H1 (cell line): ENCODE measurements around the gene STRA8. TPM values are rescaled to one million over a fixed set of nuclear protein-coding genes. Genes with fewer than 3 reads are reported as not detected.

Source experiments
- CTCF ChIA-PET: fragments of 300-600 bp; sonication (Branson Sonifier 250); formaldehyde crosslinking; loops from one replicate; lab custom pipeline; 2021; ENCODE audit not compliant: partially characterized antibody; lab: Charles Lee
- POLR2A ChIA-PET: fragments of 300-600 bp; sonication (Branson Sonifier 250); formaldehyde crosslinking; loops from one replicate; lab custom pipeline; 2021; ENCODE audit warnings: inconsistent platforms; ENCODE audit not compliant: partially characterized antibody; lab: Charles Lee
- DNase-seq, 2 experiments: peaks; one replicate each; pipeline versions ENCODE4 v3.0.0 to v3.0.0-alpha.2; 2010 to 2022; ENCODE audit warnings: low spot score in 2 of 2, low read depth in 1 of 2, mixed read lengths in 1 of 2
- FAIRE-seq: peaks from 2 replicates; lab custom pipeline; 2011; peaks lifted over from hg19 to GRCh38; lab: Jason Lieb, UNC
- H2AFZ ChIP-seq: 2 replicates; pipeline ENCODE4 v1.8.1; 2012; ENCODE audit warnings: low read length, inconsistent platforms
- H2AK5ac ChIP-seq: 2 replicates; pipeline ENCODE4 v1.6.1; 2013; ENCODE audit warnings: low read depth, low read length
- H2BK120ac ChIP-seq: replicated peaks from 2 replicates; pipeline ENCODE3; 2013; ENCODE audit warnings: low read depth, low read length, inconsistent platforms
- H2BK12ac ChIP-seq: 2 replicates; pipeline ENCODE4 v1.6.1; 2013; ENCODE audit warnings: low read depth, low read length
- H2BK15ac ChIP-seq: 2 replicates; pipeline ENCODE4 v1.6.1; 2013; ENCODE audit warnings: low read length
- H2BK20ac ChIP-seq: 2 replicates; pipeline ENCODE4 v1.6.1; 2013; ENCODE audit warnings: low read length
- H2BK5ac ChIP-seq: 2 replicates; pipeline ENCODE4 v1.6.1; 2013; ENCODE audit warnings: low read depth, low read length
- H3K14ac ChIP-seq: 2 replicates; pipeline ENCODE4 v1.6.1; 2013; ENCODE audit warnings: inconsistent platforms; ENCODE audit not compliant: insufficient read length
- H3K18ac ChIP-seq: 2 replicates; pipeline ENCODE4 v1.6.1; 2013; ENCODE audit warnings: low read length; ENCODE audit errors: extremely low read depth
- H3K23ac ChIP-seq: 2 replicates; pipeline ENCODE4 v1.6.1; 2013; ENCODE audit warnings: inconsistent platforms; ENCODE audit not compliant: insufficient read length
- H3K23me2 ChIP-seq: 2 replicates; pipeline ENCODE4 v1.6.1; 2013; ENCODE audit warnings: low read depth, low read length
- H3K27ac ChIP-seq: 2 replicates; pipeline ENCODE4 v1.6.1; 2011; ENCODE audit warnings: low read depth, low read length, inconsistent platforms
- H3K27me3 ChIP-seq, 4 experiments: replicated peaks in 1 of 4; 1 replicate in 1 of 4; 2 replicates in 3 of 4; pipeline versions ENCODE4 v1.6.1 to v1.8.1; 2011 to 2013; ENCODE audit warnings: low read length in 3 of 4, mild to moderate bottlenecking in 3 of 4, inconsistent platforms in 2 of 4, mixed read lengths in 2 of 4, moderate library complexity in 1 of 4; ENCODE audit not compliant: control insufficient read depth in 3 of 4, insufficient read depth in 3 of 4; ENCODE audit errors: extremely low read depth in 1 of 4
- H3K36me3 ChIP-seq, 4 experiments: 2 replicates each; pipeline versions ENCODE4 v1.6.1 to v1.8.1; 2011 to 2013; ENCODE audit warnings: mild to moderate bottlenecking in 4 of 4, low read length in 3 of 4, moderate library complexity in 2 of 4, control low read depth in 1 of 4, inconsistent platforms in 1 of 4; ENCODE audit not compliant: insufficient read depth in 4 of 4, control insufficient read depth in 2 of 4
- H3K4ac ChIP-seq: replicated peaks from 2 replicates; pipeline ENCODE3; 2013; ENCODE audit warnings: low read length, low read depth, mixed read lengths, inconsistent platforms; ENCODE audit not compliant: insufficient read length
- H3K4me1 ChIP-seq, 4 experiments: replicated peaks in 1 of 4; 1 replicate in 1 of 4; 2 replicates in 3 of 4; pipeline versions ENCODE4 v1.6.1 to v1.8.1; 2011 to 2013; ENCODE audit warnings: low read length in 3 of 4, inconsistent platforms in 2 of 4, mixed read lengths in 1 of 4; ENCODE audit not compliant: insufficient read depth in 4 of 4, control insufficient read depth in 3 of 4
- H3K4me2 ChIP-seq, 2 experiments: 2 replicates each; pipeline versions ENCODE4 v1.6.1 to v1.8.1; 2011 to 2013; ENCODE audit warnings: low read depth in 2 of 2, low read length in 2 of 2, control low read depth in 1 of 2, inconsistent platforms in 1 of 2, mild to moderate bottlenecking in 1 of 2; ENCODE audit not compliant: insufficient read depth in 1 of 2
- H3K4me3 ChIP-seq, 4 experiments: fragments of 200-600, 300-600 bp in 1 of 4; sonication (generic), shearing (Covaris generic), sonication (Bioruptor Twin) in 1 of 4; 2 replicates each; pipeline versions ENCODE4 v1.5.1 to v1.8.1; 2011 to 2016; ENCODE audit warnings: low read length in 4 of 4, low read depth in 3 of 4, control low read depth in 2 of 4, inconsistent platforms in 2 of 4, mild to moderate bottlenecking in 2 of 4, mixed read lengths in 1 of 4, moderate library complexity in 1 of 4; ENCODE audit not compliant: insufficient read depth in 2 of 4; ENCODE audit errors: extremely low read depth in 1 of 4
- H3K56ac ChIP-seq: replicated peaks from 2 replicates; pipeline ENCODE3; 2013; ENCODE audit warnings: low read depth, mild to moderate bottlenecking, mixed read lengths, low read length, inconsistent platforms; ENCODE audit not compliant: insufficient read length
- H3K79me1 ChIP-seq: 2 replicates; pipeline ENCODE4 v1.6.1; 2013; ENCODE audit warnings: low read depth, low read length, control low read depth
- H3K79me2 ChIP-seq, 2 experiments: 2 replicates each; pipeline versions ENCODE4 v1.6.1 to v1.8.1; 2012 to 2013; ENCODE audit warnings: low read length in 2 of 2, mild to moderate bottlenecking in 2 of 2, inconsistent platforms in 1 of 2; ENCODE audit not compliant: insufficient read depth in 2 of 2, control insufficient read depth in 1 of 2
- H3K9ac ChIP-seq, 4 experiments: replicated peaks in 1 of 4; 1 replicate in 1 of 4; 2 replicates in 3 of 4; pipeline versions ENCODE4 v1.6.1 to v1.8.1; 2011 to 2013; ENCODE audit warnings: low read depth in 3 of 4, low read length in 3 of 4, control low read depth in 2 of 4, mild to moderate bottlenecking in 2 of 4, moderate library complexity in 2 of 4, inconsistent platforms in 1 of 4; ENCODE audit errors: extremely low read depth in 1 of 4
- H3K9me3 ChIP-seq, 2 experiments: 2 replicates each; pipeline versions ENCODE4 v1.6.1 to v1.8.1; 2012 to 2013; ENCODE audit warnings: mild to moderate bottlenecking in 2 of 2, moderate library complexity in 2 of 2, control low read depth in 1 of 2, inconsistent platforms in 1 of 2, low read depth in 1 of 2, low read length in 1 of 2, mixed read lengths in 1 of 2; ENCODE audit not compliant: insufficient read depth in 2 of 2
- H4K20me1 ChIP-seq, 2 experiments: replicated peaks in 1 of 2; 2 replicates each; pipeline versions ENCODE3 to v1.8.1; 2011 to 2013; ENCODE audit warnings: inconsistent platforms in 2 of 2, low read length in 2 of 2, mild to moderate bottlenecking in 1 of 2; ENCODE audit not compliant: insufficient read depth in 2 of 2, control insufficient read depth in 1 of 2
- H4K5ac ChIP-seq: 2 replicates; pipeline ENCODE4 v1.6.1; 2013; ENCODE audit warnings: low read length, low read depth, mixed read lengths, inconsistent platforms; ENCODE audit not compliant: insufficient read length
- H4K8ac ChIP-seq: 2 replicates; pipeline ENCODE4 v1.8.0; 2013; ENCODE audit warnings: mild to moderate bottlenecking, moderate library complexity, low read length, inconsistent platforms; ENCODE audit not compliant: insufficient read depth; ENCODE audit errors: extremely low read depth
- H4K91ac ChIP-seq: replicated peaks from 2 replicates; pipeline ENCODE3; 2013; ENCODE audit warnings: low read length, mixed read lengths, inconsistent platforms; ENCODE audit not compliant: insufficient read length
- HDAC6 ChIP-seq: IDR thresholded peaks from one replicate; pipeline ENCODE4 v1.7.1; 2012; ENCODE audit warnings: low read depth, mild to moderate bottlenecking, inconsistent platforms, low read length, moderate library complexity
- KDM1A ChIP-seq: fragments of 200-600, 300-600 bp; sonication (generic); IDR thresholded peaks from 2 replicates; pipeline ENCODE4 v1.7.1; 2016; ENCODE audit warnings: mild to moderate bottlenecking, low read length, borderline replicate concordance
- NANOG ChIP-seq: IDR thresholded peaks from 2 replicates; pipeline ENCODE4 v1.6.1; 2011; ENCODE audit warnings: low read length, low read depth, mild to moderate bottlenecking, inconsistent platforms; ENCODE audit not compliant: insufficient read depth, poor library complexity, severe bottlenecking
- RXRA ChIP-seq: IDR thresholded peaks from 2 replicates; pipeline ENCODE4 v1.6.1; 2011; ENCODE audit warnings: low read depth, mild to moderate bottlenecking, low read length, moderate library complexity; ENCODE audit not compliant: insufficient read depth
- ZNF274 ChIP-seq: IDR thresholded peaks from 2 replicates; pipeline ENCODE4 v1.7.0; 2012; ENCODE audit warnings: low read length, borderline replicate concordance; ENCODE audit errors: extremely low read depth
- WGBS, 2 experiments: shearing (Covaris generic) in 1 of 2; methylation state at CpG; one replicate each; pipeline versions ENCODE4 v1.1.6 to v1.1.7; 2013 to 2015; ENCODE audit warnings: low lambda C conversion rate in 2 of 2, mixed read lengths in 2 of 2, inconsistent platforms in 1 of 2, low coverage in 1 of 2, missing lambda C conversion rate in 1 of 2; ENCODE audit not compliant: insufficient replicate concordance in 2 of 2, insufficient coverage in 1 of 2, insufficient read length in 1 of 2; ENCODE audit errors: extremely low coverage in 1 of 2, missing lambda C conversion rate in 1 of 2; 5-methylcytosine and 5-hydroxymethylcytosine counted together
- polyA plus RNA-seq, 7 experiments: library from polyadenylated mRNA; depleted of rRNA in 3 of 7; stranded (reverse) in 5 of 7; unstranded in 2 of 7; fragments of >200 nt in 5 of 7; fragments of 200-250 nt in 2 of 7; gene quantifications; 1 replicate in 5 of 7; 2 replicates in 1 of 7; 4 replicates in 1 of 7; pipeline versions ENCODE4 v1.2.1 to v1.2.3, GENCODE V29; 2011 to 2013; ENCODE audit warnings: missing spikeins in 2 of 7, mixed read lengths in 2 of 7
- total RNA-seq: library from RNA; stranded (reverse); fragmentation: NEBNext Ultra II Directional; extraction: Animal tissue kit (Norgen Biotek cat#: 25700); gene quantifications from 2 replicates; pipeline ENCODE4 v1.2.1, GENCODE V29; 2021
- TF ChIP-seq, protein P1 (sequence below): IDR thresholded peaks from 2 replicates; pipeline ENCODE4 v1.6.1; 2012; ENCODE audit warnings: low read length, inconsistent platforms

STRA8 gene
- total and polyA plus RNA-seq, 2 of the 8 experiments (the other 6 are each of a cell fraction or from before 2014, with no cell fraction given): not detected

DNA sequence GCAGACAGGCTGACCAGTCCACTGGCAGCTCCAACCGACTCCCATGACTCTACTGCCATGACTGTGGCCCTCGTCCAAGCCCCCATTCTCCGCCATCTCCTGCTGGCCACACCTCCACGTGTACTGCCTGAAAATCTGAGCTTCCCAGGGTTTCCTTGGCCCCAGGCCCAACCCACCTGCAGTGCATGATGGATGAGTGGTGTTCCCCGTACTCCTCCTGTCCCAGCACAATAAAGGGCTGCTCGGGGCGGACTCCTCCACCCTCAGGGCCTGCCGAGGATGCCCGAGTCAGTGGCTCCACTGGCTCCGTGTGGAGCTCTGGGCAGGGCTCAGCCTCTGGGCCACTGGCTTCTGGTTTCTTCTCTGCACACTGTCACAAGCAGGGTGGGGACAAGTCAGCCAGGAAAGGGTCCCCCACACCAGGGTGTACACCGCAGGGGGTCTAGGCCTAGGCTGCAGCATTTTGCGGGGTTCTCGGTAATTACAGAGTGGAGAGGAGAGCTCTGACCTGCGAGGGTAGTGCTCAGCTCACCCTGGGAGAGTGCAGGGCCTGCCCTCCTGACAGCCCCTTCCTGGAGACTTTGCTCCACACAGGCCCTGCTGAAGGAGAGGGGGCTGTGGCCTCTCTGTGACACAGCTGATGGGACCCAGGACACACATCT lies 37.5 kb upstream of the STRA8 start:
- Histone ChIP-seq H2AFZ (no peak overlapping the region), H3K36me3 (peaks cover 0 to 2% (median 0%) of the 10 kb centered on the region in 4 experiments; a peak in 1 of 8 replicates), H3K23ac (no peak overlapping the region)
- WGBS, 2 experiments: 95% methylated on average over 14 of the region's 14 CpGs; no CpG with 5 or more reads in 1 of the 2 experiments
- TF ChIP-seq HDAC6 (no peak), NANOG (no peak), ZNF274 (no peak), KDM1A (no peak), RXRA (no peak)
- TF ChIP-seq, protein P1, sequence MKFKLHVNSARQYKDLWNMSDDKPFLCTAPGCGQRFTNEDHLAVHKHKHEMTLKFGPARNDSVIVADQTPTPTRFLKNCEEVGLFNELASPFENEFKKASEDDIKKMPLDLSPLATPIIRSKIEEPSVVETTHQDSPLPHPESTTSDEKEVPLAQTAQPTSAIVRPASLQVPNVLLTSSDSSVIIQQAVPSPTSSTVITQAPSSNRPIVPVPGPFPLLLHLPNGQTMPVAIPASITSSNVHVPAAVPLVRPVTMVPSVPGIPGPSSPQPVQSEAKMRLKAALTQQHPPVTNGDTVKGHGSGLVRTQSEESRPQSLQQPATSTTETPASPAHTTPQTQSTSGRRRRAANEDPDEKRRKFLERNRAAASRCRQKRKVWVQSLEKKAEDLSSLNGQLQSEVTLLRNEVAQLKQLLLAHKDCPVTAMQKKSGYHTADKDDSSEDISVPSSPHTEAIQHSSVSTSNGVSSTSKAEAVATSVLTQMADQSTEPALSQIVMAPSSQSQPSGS: no peak
- TF ChIP-seq, all 59 proteins: peak for 0
- Histone ChIP-seq H3K23me2 (no peaks in the 10 kb centered on the region), H2BK20ac (no peak overlapping the region), H3K4me1 (peaks cover 0 to 6% (median 2%) of the 10 kb centered on the region in 4 experiments; a peak in 3 of 7 replicates), H3K79me2 (no peaks in the 10 kb centered on the region), H2BK5ac (no peak overlapping the region), H3K18ac (no peak overlapping the region), H2BK120ac (no peak overlapping the region), H3K27me3 (no peaks in the 10 kb centered on the region), H3K4me3 (no peak overlapping the region), H2BK15ac (no peak overlapping the region), H3K56ac (no peak overlapping the region), H4K91ac (no peak overlapping the region), H3K9me3 (no peaks in the 10 kb centered on the region), H3K4ac (no peak overlapping the region), H3K27ac (no peak overlapping the region), H4K8ac (0 out of 2 replicates have a peak overlapping the region, but pooled peaks have one; percentile 35), H4K20me1 (peaks cover 0 to 2% of the 10 kb centered on the region in 2 experiments), H2BK12ac (no peak overlapping the region), H3K14ac (no peak overlapping the region), H3K4me2 (no peak overlapping the region), H4K5ac (no peak overlapping the region), H3K9ac (no peak overlapping the region), H3K79me1 (no peaks in the 10 kb centered on the region; the same call in 1 of the 2 replicates), H2AK5ac (no peak overlapping the region)
- DNase-seq (no peak), FAIRE-seq (no peak)
- CTCF ChIA-PET: interaction anchor here (1.0 kb wide), 1 partner anchor 49 kb away, joined by 3 read pairs; no protein-coding TSS in a partner anchor
- POLR2A ChIA-PET: interaction anchor here (1.7 kb wide), 1 partner anchor 14 kb away, joined by 4 read pairs; no protein-coding TSS in a partner anchor
